Ascending aorta (tissue), 2 donors: ENCODE results near the gene ZNF787. TPM values are rescaled to one million over a fixed set of nuclear protein-coding genes. Genes with fewer than 3 reads are reported as not detected.

Source experiments
- DNase-seq, 2 donors: peaks; one replicate each; pipeline ENCODE4 v3.0.0-alpha.2; 2019; ENCODE audit warnings: low spot score in 2 of 2
- H3K27ac ChIP-seq, 2 donors: fragments of 200-600 bp; sonication (generic); one replicate each; pipeline ENCODE4 v1.5.1; 2016 to 2017; ENCODE audit warnings: mild to moderate bottlenecking in 1 of 2
- H3K27me3 ChIP-seq: fragments of 200-600 bp; sonication (generic); one replicate; pipeline ENCODE4 v1.5.1; 2017
- H3K36me3 ChIP-seq, 2 donors: fragments of 200-600 bp; sonication (generic); one replicate each; pipeline ENCODE4 v1.5.1; 2016
- H3K4me1 ChIP-seq, 2 donors: fragments of 200-600 bp; sonication (generic); one replicate each; pipeline ENCODE4 v1.5.1; 2016 to 2017; ENCODE audit warnings: mild to moderate bottlenecking in 1 of 2
- H3K4me3 ChIP-seq, 2 donors: fragments of 200-600 bp; sonication (generic); one replicate each; pipeline ENCODE4 v1.5.1; 2016 to 2017; ENCODE audit warnings: mild to moderate bottlenecking in 1 of 2
- H3K9me3 ChIP-seq, 2 donors: fragments of 200-600 bp; sonication (generic); one replicate each; pipeline ENCODE4 v1.5.1; 2016
- CTCF ChIP-seq, 3 experiments: fragments of 200-600 bp in 2 of 3; fragments of 450-650 bp in 1 of 3; sonication (generic) in 2 of 3; IDR thresholded peaks; one replicate each; pipeline ENCODE4 v1.5.1; 2016 to 2019; ENCODE audit warnings: antibody characterized with exemption in 3 of 3, mild to moderate bottlenecking in 1 of 3, moderate library complexity in 1 of 3
- intact Hi-C: fragments of 100-400 bp; cut with DNase I; formaldehyde crosslinking; loops from one replicate; pipeline ENCODE4 v1.15.1; 2023
- total RNA-seq: library from RNA; depleted of rRNA; stranded (reverse); fragments of >200 nt; gene quantifications from one replicate; pipeline ENCODE4 v1.1.0, GENCODE V29; 2016

The ZNF787 gene
- total RNA-seq, 1 donor from 2014 or later, result 18.1 TPM

- Histone ChIP-seq H3K4me1 (no peaks in the 10 kb centered on the region), H3K27me3 (no peaks in the 10 kb centered on the region), H3K27ac (no peak overlapping the region), H3K36me3 (no peaks in the 10 kb centered on the region), H3K9me3 (no peaks in the 10 kb centered on the region), H3K4me3 (no peak overlapping the region)
- intact Hi-C loops, result no loop called here
- no peak for DNase-seq
- TF ChIP-seq CTCF (IDR thresholded peaks at IDR 0.05), result no peak
Measured at GRCh38 chr19:56053596-56053995, 67.5 kb downstream of the ZNF787 start.

Other genes starting within 250 kb of the ZNF787 start
- gene NLRP13, start 189.0 kb downstream of the ZNF787 start, total RNA-seq, result not detected
- gene NLRP8, start 173.5 kb downstream of the ZNF787 start, total RNA-seq, result not detected
- gene NLRP5, start 134.5 kb downstream of the ZNF787 start, total RNA-seq, result not detected
- 94.9 TPM for gene ZNF444, start 20.0 kb upstream of the ZNF787 start, total RNA-seq
- gene GALP, start 54.7 kb upstream of the ZNF787 start, total RNA-seq, result not detected
- gene ZSCAN5B, start 76.5 kb upstream of the ZNF787 start, total RNA-seq, result not detected
- gene ZSCAN5C, start 81.0 kb upstream of the ZNF787 start, total RNA-seq, result not detected
- gene EDDM13, start 151.5 kb upstream of the ZNF787 start, total RNA-seq, result not detected
- gene ZSCAN5A, start 193.5 kb upstream of the ZNF787 start, total RNA-seq, result 13.3 TPM